Peyer's patch (tissue), 4 donors: Measurements from ENCODE around the gene PPP1R3D.

Source experiments
- POLR2A ChIP-seq, 2 donors: fragments of 450-650 bp; IDR thresholded peaks; one replicate each; pipeline ENCODE4 v1.5.1; 2017; ENCODE audit warnings: antibody characterized with exemption in 2 of 2, mild to moderate bottlenecking in 2 of 2, moderate library complexity in 2 of 2
- TF ChIP-seq, protein P1 (sequence below), 6 experiments: fragments of 450-650 bp in 4 of 6; fragments of 200-600 bp in 2 of 6; sonication (generic) in 1 of 6; IDR thresholded peaks; one replicate each; pipeline ENCODE4 v1.5.1; 2017 to 2019; ENCODE audit warnings: antibody characterized with exemption in 6 of 6, mild to moderate bottlenecking in 3 of 6, moderate library complexity in 1 of 6

DNA sequence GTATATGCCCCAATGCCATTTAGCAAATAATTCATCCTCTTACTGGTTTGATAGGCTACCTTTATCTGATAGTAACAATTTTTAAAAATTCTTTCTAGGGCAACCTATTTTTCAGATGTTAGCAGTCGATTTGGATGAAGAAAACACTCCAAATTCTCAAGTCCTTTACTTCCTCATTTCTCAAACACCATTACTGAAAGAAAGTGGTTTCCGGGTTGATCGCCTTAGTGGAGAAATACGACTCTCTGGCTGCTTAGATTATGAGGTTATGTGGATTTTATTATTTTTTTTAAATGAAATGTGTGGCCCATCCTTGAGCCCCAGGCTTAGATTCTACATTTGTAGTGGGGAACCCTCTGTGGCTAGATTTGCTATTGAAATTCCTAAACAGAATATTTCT, 44.4 kb upstream of the PPP1R3D start:
- no peak for TF ChIP-seq POLR2A (IDR thresholded peaks at IDR 0.05)
- TF ChIP-seq, protein P1, sequence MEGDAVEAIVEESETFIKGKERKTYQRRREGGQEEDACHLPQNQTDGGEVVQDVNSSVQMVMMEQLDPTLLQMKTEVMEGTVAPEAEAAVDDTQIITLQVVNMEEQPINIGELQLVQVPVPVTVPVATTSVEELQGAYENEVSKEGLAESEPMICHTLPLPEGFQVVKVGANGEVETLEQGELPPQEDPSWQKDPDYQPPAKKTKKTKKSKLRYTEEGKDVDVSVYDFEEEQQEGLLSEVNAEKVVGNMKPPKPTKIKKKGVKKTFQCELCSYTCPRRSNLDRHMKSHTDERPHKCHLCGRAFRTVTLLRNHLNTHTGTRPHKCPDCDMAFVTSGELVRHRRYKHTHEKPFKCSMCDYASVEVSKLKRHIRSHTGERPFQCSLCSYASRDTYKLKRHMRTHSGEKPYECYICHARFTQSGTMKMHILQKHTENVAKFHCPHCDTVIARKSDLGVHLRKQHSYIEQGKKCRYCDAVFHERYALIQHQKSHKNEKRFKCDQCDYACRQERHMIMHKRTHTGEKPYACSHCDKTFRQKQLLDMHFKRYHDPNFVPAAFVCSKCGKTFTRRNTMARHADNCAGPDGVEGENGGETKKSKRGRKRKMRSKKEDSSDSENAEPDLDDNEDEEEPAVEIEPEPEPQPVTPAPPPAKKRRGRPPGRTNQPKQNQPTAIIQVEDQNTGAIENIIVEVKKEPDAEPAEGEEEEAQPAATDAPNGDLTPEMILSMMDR (IDR thresholded peaks at IDR 0.05) = no peak
